ENCODE measurements around the gene TLX2.

DNA sequence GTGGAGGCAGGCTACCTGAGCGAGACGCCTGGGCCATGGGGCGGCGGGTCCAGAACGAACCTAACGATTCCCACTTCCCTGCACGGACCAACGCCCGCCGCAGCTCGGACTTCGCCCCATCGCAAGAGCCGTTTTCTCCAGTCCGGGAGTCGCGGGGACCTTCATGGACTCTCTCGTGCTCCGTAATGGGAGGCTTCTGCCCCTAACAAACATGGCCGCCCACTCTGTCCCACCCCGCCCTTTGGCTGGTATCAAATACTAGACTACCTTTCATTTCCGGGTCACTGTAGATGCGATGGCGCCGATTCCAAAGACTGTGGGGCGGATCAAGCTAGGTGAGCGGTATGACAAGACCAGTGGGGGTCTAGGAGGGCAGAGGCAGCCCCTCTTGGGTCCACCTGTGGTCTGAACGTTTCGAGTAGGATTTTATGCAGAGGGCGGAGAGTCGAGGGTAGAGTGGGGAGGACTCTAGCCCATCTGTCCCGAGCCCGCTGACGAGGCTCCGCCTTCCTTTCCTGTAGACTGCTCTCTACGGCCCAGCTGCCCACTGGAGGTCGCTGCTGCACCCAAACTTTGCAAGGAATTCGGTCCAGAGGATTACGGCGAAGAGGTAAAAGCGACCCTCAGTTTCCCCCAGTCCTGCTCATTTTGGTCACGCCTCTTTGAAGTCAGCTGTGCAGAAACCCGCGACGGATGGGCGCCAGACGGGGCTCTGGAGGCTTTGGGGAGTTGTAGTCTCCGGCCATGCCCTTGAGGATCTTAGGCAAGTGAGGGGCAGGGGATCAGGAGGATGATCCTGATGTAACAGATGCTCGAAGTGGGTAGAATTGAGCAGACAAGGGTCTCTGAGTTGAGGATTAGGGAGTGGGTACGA is 31.2 kb upstream of the TLX2 start, which contains the start of the genes CCDC142 and TTC31:
- TF ChIP-seq, protein P1, sequence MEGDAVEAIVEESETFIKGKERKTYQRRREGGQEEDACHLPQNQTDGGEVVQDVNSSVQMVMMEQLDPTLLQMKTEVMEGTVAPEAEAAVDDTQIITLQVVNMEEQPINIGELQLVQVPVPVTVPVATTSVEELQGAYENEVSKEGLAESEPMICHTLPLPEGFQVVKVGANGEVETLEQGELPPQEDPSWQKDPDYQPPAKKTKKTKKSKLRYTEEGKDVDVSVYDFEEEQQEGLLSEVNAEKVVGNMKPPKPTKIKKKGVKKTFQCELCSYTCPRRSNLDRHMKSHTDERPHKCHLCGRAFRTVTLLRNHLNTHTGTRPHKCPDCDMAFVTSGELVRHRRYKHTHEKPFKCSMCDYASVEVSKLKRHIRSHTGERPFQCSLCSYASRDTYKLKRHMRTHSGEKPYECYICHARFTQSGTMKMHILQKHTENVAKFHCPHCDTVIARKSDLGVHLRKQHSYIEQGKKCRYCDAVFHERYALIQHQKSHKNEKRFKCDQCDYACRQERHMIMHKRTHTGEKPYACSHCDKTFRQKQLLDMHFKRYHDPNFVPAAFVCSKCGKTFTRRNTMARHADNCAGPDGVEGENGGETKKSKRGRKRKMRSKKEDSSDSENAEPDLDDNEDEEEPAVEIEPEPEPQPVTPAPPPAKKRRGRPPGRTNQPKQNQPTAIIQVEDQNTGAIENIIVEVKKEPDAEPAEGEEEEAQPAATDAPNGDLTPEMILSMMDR (IDR thresholded peaks at IDR 0.05): peak in 5 of 7 experiments; percentile 63 to 91 (median 78)
- no peak for TF ChIP-seq POLR2A (IDR thresholded peaks at IDR 0.05)
